ENCODE measurements around the gene ACE2. TPM values are rescaled to one million over a fixed set of nuclear protein-coding genes. Genes with fewer than 3 reads are reported as not detected.

The ACE2 gene
- total and polyA plus RNA-seq, 2 experiments from 2014 or later: 16.5 to 49.9 TPM

DNA sequence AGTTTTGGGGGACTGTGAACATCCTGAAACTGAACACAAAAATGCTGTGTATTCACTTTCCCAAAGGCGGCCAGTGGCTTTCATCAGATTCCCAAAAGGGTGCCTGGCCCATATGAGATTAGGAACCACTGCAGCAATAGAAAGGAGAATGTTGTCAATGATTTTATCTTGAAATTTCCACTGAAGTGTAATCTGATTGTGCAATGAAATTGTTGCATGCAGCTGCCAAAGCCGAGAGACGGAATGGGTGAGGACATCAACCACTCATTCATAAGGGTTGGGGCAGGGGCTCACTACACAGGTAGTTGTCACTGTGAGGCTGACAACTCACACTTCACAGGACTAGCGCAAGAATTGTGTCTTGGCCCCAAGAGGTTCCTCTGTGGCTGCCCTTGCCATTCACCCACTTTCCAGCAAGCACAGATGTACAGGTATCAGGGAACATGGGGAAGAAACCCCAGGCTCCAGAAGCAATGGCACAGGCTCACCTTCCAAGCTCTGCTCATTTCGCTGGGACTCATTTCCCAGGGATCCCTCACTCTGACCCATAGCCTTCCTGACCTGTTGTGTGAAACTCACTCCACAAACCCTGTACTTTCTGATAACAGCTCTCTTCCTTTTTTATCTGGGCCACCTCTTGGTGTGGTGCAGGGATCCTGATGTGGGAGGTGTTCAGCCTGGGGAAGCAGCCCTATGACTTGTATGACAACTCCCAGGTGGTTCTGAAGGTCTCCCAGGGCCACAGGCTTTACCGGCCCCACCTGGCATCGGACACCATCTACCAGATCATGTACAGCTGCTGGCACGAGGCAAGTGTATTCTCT, 51.4 kb downstream of the ACE2 start:
- Histone ChIP-seq H3K9me2 (replicated peaks; ENCODE audit: insufficient read depth) (no peaks in the 10 kb centered on the region), H3K4me3 (no peak overlapping the region), H3K27ac (no peak overlapping the region), H3K27me3 (no peaks in the 10 kb centered on the region), H3K79me2 (no peaks in the 10 kb centered on the region), H3K36me3 (replicated peaks; ENCODE audit: insufficient read depth, low read depth) (no peaks in the 10 kb centered on the region), H3K4me1 (ENCODE audit: insufficient read depth) (no peaks in the 10 kb centered on the region), H3K9me3 (ENCODE audit: low read depth) (no peaks in the 10 kb centered on the region), H4K20me1 (ENCODE audit: insufficient read depth, poor library complexity, severe bottlenecking) (no peaks in the 10 kb centered on the region), H2AFZ (no peak overlapping the region), H3K4me2 (no peak overlapping the region)
- TF ChIP-seq EZH2 (IDR thresholded peaks at IDR 0.05; ENCODE audit: borderline replicate concordance) (no peak), EZH2phosphoT487 (IDR thresholded peaks at IDR 0.05; ENCODE audit: low read depth, severe bottlenecking, unreplicated experiment) (no peak)
- TF ChIP-seq, protein P1, sequence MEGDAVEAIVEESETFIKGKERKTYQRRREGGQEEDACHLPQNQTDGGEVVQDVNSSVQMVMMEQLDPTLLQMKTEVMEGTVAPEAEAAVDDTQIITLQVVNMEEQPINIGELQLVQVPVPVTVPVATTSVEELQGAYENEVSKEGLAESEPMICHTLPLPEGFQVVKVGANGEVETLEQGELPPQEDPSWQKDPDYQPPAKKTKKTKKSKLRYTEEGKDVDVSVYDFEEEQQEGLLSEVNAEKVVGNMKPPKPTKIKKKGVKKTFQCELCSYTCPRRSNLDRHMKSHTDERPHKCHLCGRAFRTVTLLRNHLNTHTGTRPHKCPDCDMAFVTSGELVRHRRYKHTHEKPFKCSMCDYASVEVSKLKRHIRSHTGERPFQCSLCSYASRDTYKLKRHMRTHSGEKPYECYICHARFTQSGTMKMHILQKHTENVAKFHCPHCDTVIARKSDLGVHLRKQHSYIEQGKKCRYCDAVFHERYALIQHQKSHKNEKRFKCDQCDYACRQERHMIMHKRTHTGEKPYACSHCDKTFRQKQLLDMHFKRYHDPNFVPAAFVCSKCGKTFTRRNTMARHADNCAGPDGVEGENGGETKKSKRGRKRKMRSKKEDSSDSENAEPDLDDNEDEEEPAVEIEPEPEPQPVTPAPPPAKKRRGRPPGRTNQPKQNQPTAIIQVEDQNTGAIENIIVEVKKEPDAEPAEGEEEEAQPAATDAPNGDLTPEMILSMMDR (IDR thresholded peaks at IDR 0.05; ENCODE audit: poor library complexity): no peak
- 89% methylated on average over 8 of the region's 8 CpGs for whole genome bisulfite sequencing (ENCODE audit: low lambda C conversion rate, missing lambda C conversion rate)
- DNase-seq (ENCODE audit: low spot score): no peak

DNA sequence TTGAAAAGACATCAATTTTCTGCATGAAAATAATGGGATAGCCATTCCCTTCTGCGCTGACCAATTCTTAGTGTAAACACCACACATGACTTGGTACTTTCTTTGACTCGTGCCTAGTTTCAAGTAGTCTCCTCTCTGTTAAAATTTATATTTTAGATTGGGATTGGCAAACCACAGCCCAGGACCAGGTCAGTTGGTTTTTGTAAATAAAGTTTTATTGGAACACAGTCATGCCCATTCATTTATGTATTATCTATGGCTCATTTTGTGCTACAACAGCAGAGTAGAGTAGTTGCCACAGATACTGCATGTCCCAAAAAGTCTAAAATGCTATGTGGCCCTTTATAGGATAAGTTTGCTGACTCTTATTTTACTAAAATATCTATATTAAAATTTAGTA, 53.4 kb downstream of the ACE2 start:
- Histone ChIP-seq H3K4me2 (no peak overlapping the region), H3K79me2 (no peaks in the 10 kb centered on the region), H3K27me3 (no peaks in the 10 kb centered on the region), H2AFZ (no peak overlapping the region), H3K9me2 (replicated peaks; ENCODE audit: insufficient read depth) (no peaks in the 10 kb centered on the region), H3K4me1 (ENCODE audit: insufficient read depth) (no peaks in the 10 kb centered on the region), H3K9me3 (ENCODE audit: low read depth) (no peaks in the 10 kb centered on the region), H3K4me3 (no peak overlapping the region), H3K27ac (no peak overlapping the region), H4K20me1 (ENCODE audit: insufficient read depth, poor library complexity, severe bottlenecking) (no peaks in the 10 kb centered on the region), H3K36me3 (replicated peaks; ENCODE audit: insufficient read depth, low read depth) (no peaks in the 10 kb centered on the region)
- DNase-seq (ENCODE audit: low spot score): no peak
- TF ChIP-seq, protein P1 (IDR thresholded peaks at IDR 0.05; ENCODE audit: poor library complexity): no peak
- TF ChIP-seq EZH2phosphoT487 (IDR thresholded peaks at IDR 0.05; ENCODE audit: low read depth, severe bottlenecking, unreplicated experiment) (no peak), EZH2 (IDR thresholded peaks at IDR 0.05; ENCODE audit: borderline replicate concordance) (no peak)
- WGBS (ENCODE audit: low lambda C conversion rate, missing lambda C conversion rate): 100% methylated on average over 2 of the region's 2 CpGs

DNA sequence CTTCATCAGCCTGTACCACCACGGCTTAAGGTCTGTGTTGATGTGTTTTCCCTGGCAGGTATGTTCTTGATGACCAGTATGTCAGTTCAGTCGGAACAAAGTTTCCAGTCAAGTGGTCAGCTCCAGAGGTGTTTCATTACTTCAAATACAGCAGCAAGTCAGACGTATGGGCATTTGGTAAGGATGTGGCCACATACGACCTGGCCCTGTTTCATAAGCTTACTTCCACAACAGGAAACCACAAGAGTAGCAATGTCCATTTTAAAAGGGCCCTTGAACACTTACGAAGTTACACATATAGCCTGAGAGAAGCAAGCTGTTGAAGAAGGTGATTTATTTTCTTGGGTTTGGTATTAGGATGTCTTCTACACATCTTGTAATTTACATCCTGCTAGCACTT, 54.0 kb downstream of the ACE2 start:
- no peaks in the 10 kb centered on the region for H3K27me3 ChIP-seq
- 80% methylated on average over 5 of the region's 5 CpGs for WGBS (ENCODE audit: low lambda C conversion rate, missing lambda C conversion rate)
- no peaks in the 10 kb centered on the region for H3K79me2 ChIP-seq
- H2AFZ ChIP-seq: no peak overlapping the region
- no peak overlapping the region for H3K4me2 ChIP-seq
- DNase-seq (ENCODE audit: low spot score): no peak
- H3K9me3 ChIP-seq (ENCODE audit: low read depth): no peaks in the 10 kb centered on the region
- no peaks in the 10 kb centered on the region for H3K9me2 ChIP-seq (replicated peaks; ENCODE audit: insufficient read depth)
- TF ChIP-seq EZH2 (IDR thresholded peaks at IDR 0.05; ENCODE audit: borderline replicate concordance) (no peak), EZH2phosphoT487 (IDR thresholded peaks at IDR 0.05; ENCODE audit: low read depth, severe bottlenecking, unreplicated experiment) (no peak)
- TF ChIP-seq, protein P1 (IDR thresholded peaks at IDR 0.05; ENCODE audit: poor library complexity): no peak
- no peaks in the 10 kb centered on the region for H3K36me3 ChIP-seq (replicated peaks; ENCODE audit: insufficient read depth, low read depth)
- H4K20me1 ChIP-seq (ENCODE audit: insufficient read depth, poor library complexity, severe bottlenecking): no peaks in the 10 kb centered on the region
- H3K27ac ChIP-seq: no peak overlapping the region
- no peak overlapping the region for H3K4me3 ChIP-seq
- H3K4me1 ChIP-seq (ENCODE audit: insufficient read depth): no peaks in the 10 kb centered on the region

Data from hepatocyte (in vitro differentiated cells).